ENCODE data around the gene BLMH.

BLMH gene

GRCh38 chr17:30304778-30305177 is 13.0 kb upstream of the BLMH start:
- no peak for DNase-seq (ENCODE audit: low spot score)

GRCh38 chr17:30302241-30302640 is 10.5 kb upstream of the BLMH start:
- no peak for DNase-seq (ENCODE audit: low spot score)

GRCh38 chr17:30300818-30301217 is 9.1 kb upstream of the BLMH start:
- no peak for DNase-seq (ENCODE audit: low spot score)

GRCh38 chr17:30299000-30299399 is 7.3 kb upstream of the BLMH start:
- no peak for DNase-seq (ENCODE audit: low spot score)

GRCh38 chr17:30297715-30298114 is 6.0 kb upstream of the BLMH start:
- DNase-seq (ENCODE audit: low spot score), result no peak

GRCh38 chr17:30296499-30297080 is 4.8 kb upstream of the BLMH start:
- DNase-seq (ENCODE audit: low spot score), result no peak

- DNase-seq (ENCODE audit: low spot score), result peak; percentile 33
These were observed 628 bp upstream of the BLMH start for GRCh38 chr17:30292286-30292858.

- DNase-seq (ENCODE audit: low spot score), result peak; percentile 11
These were observed 825 bp downstream of the BLMH start for GRCh38 chr17:30290696-30291542.

- DNase-seq (ENCODE audit: low spot score), result no peak
These were observed 1.7 kb downstream of the BLMH start for GRCh38 chr17:30290077-30290476.

GRCh38 chr17:30279156-30279555 is 12.6 kb downstream of the BLMH start:
- DNase-seq (ENCODE audit: low spot score), result no peak

GRCh38 chr17:30278032-30278431 is 13.7 kb downstream of the BLMH start:
- peak; percentile 30 for DNase-seq (ENCODE audit: low spot score)

- DNase-seq (ENCODE audit: low spot score), result no peak
These were observed 15.8 kb downstream of the BLMH start for GRCh38 chr17:30275911-30276310.

GRCh38 chr17:30274887-30275286 is 16.9 kb downstream of the BLMH start:
- no peak for DNase-seq (ENCODE audit: low spot score)

GRCh38 chr17:30273373-30273772 is 18.4 kb downstream of the BLMH start:
- DNase-seq (ENCODE audit: low spot score), result no peak

GRCh38 chr17:30271102-30271501 is 20.6 kb downstream of the BLMH start:
- DNase-seq (ENCODE audit: low spot score), result no peak

GRCh38 chr17:30267625-30268024 is 24.1 kb downstream of the BLMH start:
- DNase-seq (ENCODE audit: low spot score), result no peak

GRCh38 chr17:30263552-30264333 is 28.0 kb downstream of the BLMH start:
- no peak for DNase-seq (ENCODE audit: low spot score)

GRCh38 chr17:30256756-30257506 is 34.8 kb downstream of the BLMH start:
- DNase-seq (ENCODE audit: low spot score), result no peak

- DNase-seq (ENCODE audit: low spot score), result no peak
These were observed 37.6 kb downstream of the BLMH start for GRCh38 chr17:30254150-30254549.

- no peak for DNase-seq (ENCODE audit: low spot score)
These were observed 38.4 kb downstream of the BLMH start for GRCh38 chr17:30253312-30253711.

GRCh38 chr17:30251931-30252330 is 39.8 kb downstream of the BLMH start:
- DNase-seq (ENCODE audit: low spot score), result no peak

- no peak for DNase-seq (ENCODE audit: low spot score)
These were observed 42.3 kb downstream of the BLMH start for GRCh38 chr17:30249460-30249859.
